Astrocyte (in vitro differentiated cells and primary cell): ENCODE data around the gene NELFB.

Experiments used
- EZH2 ChIP-seq: IDR thresholded peaks from 2 replicates; pipeline ENCODE4 v1.6.1; 2012; ENCODE audit warnings: mild to moderate bottlenecking, low read length, inconsistent platforms; ENCODE audit not compliant: insufficient read depth
- TF ChIP-seq, protein P1 (sequence below): IDR thresholded peaks from 2 replicates; pipeline ENCODE4 v1.5.1; 2011; ENCODE audit warnings: low read depth, mild to moderate bottlenecking, inconsistent platforms, low read length, moderate library complexity; ENCODE audit not compliant: insufficient read depth

DNA sequence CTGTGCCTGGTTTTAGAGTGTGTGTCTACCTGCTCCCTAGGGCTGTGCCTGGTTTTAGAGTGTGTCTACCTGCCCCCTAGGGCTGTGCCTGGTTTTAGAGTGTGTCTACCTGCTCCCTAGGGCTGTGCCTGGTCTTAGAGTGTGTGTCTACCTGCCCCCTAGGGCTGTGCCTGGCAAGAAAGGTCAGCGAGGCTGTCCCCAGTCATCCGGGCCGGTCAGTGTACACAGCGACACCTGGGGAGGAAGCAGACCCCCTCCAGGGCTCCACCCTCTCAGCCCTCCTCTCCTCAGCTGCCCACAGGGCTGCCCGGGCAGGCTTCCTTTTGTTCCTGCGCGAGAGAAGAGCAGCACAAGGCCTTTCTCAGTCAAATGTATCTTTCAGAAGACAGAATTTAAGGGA is 42.8 kb downstream of the NELFB start:
- TF ChIP-seq, protein P1, sequence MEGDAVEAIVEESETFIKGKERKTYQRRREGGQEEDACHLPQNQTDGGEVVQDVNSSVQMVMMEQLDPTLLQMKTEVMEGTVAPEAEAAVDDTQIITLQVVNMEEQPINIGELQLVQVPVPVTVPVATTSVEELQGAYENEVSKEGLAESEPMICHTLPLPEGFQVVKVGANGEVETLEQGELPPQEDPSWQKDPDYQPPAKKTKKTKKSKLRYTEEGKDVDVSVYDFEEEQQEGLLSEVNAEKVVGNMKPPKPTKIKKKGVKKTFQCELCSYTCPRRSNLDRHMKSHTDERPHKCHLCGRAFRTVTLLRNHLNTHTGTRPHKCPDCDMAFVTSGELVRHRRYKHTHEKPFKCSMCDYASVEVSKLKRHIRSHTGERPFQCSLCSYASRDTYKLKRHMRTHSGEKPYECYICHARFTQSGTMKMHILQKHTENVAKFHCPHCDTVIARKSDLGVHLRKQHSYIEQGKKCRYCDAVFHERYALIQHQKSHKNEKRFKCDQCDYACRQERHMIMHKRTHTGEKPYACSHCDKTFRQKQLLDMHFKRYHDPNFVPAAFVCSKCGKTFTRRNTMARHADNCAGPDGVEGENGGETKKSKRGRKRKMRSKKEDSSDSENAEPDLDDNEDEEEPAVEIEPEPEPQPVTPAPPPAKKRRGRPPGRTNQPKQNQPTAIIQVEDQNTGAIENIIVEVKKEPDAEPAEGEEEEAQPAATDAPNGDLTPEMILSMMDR: no peak
- TF ChIP-seq EZH2: no peak
